ENCODE results near the gene NR1H4.
"Not testable (repeated sequence)": the region's sequence is repeated elsewhere in the genome, so short reads cannot be mapped to it uniquely, and the experiment has no call there.

Gene NR1H4

DNA sequence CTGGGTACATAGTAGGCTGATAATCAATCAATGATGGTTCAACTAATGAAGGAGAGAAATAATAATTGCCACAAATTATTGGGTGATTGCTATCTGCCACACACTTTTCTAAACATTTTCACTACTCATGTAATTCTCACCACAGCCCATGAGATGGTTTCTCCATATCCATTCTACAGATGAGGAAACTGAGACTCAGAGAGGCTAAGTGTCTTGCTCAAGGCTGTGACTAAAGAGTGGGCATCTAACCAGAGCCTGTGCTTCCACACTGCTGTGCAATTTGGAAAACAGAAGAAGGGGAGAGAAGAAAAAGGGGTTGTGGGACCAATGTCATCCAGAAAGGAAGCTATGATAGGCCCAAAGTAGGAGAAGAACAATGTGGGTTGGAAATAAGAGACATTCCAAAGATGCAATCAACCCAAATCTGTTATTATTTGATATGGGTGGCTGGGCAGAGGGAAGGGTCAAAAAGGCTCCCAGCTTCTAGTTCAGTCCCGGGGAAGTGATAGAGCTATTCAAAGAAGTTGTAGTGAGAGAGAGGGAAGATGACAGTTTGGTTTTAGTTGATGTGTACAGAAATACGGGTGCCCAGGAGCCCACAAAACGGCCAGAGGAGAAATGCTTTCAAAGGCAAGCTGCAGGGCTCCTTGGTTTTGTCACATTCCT, 483 bp upstream of the NR1H4 start:
- no peak for DNase-seq

- DNase-seq: no peak
Measured at GRCh38 chr12:100474617-100475016, 951 bp downstream of the NR1H4 start.

GRCh38 chr12:100476013-100476751, 2.5 kb downstream of the NR1H4 start:
- no peak for DNase-seq

DNA sequence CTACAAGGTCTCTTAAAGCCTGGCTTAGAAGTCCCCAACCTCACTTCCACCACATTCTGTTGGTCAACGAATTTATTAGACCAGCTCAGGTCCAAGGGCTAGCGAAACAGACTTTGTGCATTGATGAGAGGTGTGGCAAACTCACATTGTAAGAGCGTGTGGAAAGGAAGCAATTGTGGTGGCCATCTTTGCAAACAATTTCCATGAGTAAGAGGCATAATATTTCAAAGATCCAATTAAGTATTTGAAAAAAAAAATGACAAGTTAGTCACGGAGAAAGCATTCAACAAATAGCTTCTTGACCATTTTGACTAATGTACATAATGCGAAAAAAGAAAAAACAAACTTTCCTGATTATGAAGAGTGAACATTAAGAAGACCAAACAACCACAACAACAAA, 7.4 kb downstream of the NR1H4 start:
- no peak for DNase-seq

DNA sequence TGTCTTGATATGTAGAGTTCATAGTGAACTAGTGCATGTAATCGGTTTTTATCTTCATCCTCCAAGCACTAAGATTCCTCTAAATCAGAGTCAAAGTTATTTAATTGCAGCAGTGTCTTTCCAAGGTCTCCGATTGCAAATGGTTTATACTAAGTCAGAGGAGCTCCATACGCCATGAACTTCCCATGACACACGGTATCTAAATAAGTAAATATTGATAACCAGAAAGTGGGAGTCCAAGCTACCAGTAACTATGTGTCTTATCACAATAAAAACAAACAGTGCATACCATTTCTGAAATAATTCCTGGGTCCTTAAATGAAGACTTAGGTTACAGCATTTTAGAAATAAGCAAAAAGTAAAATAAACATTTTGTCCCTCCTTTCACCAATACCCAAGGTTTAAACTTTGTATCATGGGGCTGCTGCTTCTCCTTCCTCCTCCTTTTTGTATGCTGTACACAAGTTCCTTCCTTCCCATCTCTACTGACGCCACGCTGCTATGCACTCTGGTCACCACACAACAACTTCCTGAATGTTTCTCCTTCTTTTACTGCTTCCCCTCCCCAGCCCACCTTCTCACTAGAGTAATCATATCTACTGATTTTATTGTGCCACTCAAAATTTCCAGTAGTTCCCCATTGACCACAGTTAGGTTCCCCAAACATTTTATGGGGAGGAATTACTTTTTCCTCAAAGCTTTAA, 10.7 kb downstream of the NR1H4 start:
- no peak for DNase-seq

DNA sequence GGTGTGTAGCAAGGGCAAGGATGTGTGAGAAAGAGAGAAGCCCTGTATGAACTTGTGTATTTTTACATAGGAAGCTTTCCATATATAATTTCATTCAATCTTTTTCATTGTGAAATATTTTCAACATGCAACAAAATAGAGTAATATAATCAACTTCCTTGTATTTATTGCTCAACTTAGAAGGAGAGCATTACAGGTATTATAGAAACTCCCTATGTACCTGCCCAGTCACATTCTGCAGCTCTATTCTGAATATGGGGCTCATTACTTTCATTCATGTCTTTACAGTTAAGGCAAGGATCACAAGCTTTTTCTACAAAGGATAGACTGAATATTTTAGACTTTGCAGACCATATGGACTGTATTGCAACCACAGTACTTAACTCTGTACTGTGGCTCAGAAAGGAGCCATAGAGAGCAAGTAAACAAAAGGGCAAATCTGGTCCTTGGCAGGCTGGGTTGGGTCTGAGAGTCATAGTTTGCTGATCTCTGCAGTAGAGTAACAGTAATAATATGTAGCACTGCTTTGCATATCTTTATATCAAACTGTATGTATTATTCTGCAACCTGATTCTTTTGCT, 11.3 kb downstream of the NR1H4 start:
- no peak for DNase-seq

GRCh38 chr12:100485983-100486382, 12.3 kb downstream of the NR1H4 start:
- DNase-seq: no peak

DNA sequence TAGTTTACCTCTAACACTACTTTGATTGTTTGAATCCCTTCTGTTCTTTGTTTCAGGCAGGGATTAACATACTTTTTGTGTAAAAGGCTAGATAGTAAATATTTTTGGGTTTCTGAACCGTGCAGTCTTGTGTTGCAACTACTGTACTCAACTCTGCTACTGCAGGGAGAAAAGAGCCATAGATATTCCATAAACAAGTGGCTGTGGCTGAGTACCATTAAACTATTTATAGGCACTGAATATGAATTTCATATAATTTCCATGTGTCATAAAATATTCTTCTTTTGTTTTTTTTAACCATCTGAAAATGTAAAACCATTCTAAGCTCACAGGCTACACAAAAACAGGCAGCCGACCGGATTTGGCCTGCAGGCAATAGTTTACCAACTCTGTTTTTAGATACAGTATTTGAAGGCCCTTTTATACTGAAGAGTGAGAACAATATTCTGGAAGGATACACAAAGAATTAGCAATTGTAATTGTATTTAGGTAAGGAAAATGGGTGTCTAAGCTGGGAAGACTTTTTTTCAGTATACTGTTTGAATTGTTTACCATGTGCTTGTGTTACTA, 15.7 kb downstream of the NR1H4 start:
- DNase-seq: no peak

DNA sequence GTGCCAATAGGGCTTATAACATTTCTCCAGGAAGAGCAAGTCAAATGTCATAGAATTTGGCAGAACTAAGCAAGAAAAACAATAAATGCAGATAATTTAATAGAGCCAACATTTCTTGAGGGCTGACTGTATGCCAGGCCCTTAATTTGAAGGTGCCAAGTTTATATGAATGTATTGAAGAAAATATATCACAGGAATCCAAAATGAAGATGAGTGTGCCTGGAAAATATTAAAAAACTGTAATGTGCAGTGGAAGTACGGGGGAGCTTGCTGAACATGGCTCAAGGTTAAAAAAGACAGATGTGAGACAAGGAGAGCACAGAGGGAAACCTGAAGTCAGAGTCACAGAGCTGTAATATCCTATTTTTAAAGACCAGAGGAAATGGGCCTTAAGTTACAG, 16.4 kb downstream of the NR1H4 start:
- DNase-seq: no peak

DNA sequence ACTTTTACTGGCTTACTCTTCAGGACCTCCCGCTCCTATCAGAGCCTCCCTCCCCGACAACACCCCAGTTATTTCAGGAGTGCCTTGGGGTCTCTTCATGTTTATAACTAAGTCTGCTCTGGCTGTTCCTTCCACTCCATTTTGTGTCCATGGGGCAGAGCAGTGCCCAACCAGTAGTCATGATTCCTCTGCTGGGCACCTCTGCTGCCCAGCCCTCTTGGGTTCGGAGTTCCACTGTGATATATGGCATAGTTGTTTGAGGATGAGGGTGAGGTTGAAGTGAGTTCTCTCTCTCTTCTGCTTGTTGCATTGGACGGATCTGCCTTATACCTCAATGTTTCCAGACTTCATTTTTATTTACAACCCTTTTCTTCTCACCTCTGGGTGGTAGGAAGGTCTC, 17.4 kb downstream of the NR1H4 start:
- DNase-seq: no peak

DNA sequence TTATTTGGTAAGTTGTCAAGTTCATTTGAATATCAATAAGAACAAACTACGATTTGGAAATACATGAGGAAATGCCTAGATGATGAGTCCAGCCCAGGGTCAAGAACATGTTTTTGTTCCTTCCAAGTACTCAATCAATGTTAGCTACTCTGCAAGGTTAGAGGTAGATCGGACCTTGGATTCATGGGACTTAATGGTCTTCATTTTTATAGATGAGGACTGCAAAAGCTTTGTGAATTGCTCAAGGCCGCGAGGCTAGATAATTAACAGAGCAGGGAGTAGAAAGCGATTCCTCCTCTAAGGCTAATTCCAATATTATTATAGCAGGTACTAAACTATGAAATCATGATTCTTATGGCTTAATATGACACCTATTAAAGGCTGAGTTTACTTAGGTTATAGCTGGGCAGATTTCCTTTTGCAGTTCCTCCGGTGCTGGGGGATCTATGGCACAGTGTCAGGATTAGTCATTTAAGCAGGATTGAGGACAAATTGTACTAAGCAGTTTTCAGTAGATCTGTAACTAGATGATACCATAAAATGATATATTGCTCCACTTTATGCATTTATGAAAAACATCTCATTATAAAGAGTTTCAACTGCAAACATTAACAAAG, 19.8 kb downstream of the NR1H4 start:
- DNase-seq: no peak

DNA sequence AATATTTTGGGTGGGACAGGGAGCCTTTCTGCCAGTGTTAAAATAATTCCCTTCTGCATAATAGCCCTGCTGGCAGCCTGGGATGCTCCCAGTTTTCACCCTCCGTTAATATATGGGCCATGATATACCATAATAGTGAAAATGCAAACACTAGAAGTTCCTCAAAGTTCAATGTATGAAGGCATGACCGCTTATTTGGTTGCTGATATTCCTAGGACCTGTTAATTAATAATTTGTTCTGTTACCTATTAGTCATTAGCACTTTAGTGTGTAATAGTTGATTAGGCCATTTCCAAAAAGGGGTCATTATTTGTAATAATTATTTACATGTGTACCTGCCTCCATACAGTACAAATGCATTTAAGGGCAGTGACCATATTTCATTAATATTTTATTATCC, 20.4 kb downstream of the NR1H4 start:
- no peak for DNase-seq

DNA sequence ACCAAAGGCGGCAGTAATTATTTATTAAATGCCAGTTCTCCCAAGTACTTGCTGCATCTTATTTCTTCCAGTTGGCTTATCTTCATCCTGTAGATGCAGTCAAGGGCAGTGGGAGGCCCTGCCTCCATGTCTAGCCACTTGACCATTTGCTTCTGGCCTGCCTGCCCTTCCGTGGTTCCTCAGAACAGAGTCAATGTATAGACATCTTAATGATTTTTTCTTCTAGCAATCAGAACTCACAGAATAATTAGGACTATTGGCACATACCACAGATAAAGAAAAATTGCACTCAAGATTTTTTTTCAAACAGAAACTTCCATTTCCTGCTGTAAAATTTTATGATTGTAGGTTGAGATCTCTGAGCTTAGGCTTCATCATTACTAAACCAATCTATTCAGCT, 20.9 kb downstream of the NR1H4 start:
- no peak for DNase-seq

GRCh38 chr12:100497105-100497795, 23.6 kb downstream of the NR1H4 start:
- DNase-seq: no peak

DNA sequence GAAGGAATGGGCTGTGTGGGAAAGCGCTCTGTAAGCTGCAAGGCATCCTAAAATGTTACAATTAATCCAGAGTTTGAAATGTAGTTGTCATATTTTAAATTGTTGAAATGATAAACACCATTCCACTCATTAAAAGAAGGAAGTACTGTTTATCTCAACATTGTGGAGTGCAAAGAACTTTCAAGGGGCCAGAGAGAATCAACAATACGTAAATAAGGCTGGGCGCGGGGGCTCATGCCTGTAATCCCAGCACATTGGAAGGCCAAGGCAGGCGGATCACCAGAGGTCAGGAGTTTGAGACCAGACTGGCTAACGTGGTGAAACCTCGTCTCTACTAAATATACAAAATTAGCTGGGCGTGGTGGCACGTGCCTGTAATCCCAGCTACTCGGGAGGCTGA, 24.5 kb downstream of the NR1H4 start:
- DNase-seq: no peak

GRCh38 chr12:100499416-100499815, 25.8 kb downstream of the NR1H4 start:
- DNase-seq: no peak

DNA sequence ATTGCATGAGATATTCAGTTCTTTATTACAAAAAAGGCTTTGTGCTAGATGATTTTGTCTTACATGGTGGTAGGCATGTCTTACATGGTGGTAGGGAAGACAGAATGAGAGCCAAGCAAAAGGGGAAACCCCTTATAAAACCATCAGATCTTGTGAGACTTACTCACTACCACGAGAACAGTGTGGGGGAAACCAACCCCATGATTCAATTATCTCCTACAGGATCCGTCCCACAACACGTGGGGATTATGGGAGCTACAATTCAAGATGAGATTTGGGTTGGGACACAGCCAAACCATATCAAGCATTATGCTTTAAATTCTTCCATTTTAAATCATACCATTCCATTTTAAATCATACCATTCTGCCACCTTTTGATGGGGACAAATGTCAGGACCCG, 29.1 kb downstream of the NR1H4 start:
- not testable (repeated sequence) for DNase-seq

DNA sequence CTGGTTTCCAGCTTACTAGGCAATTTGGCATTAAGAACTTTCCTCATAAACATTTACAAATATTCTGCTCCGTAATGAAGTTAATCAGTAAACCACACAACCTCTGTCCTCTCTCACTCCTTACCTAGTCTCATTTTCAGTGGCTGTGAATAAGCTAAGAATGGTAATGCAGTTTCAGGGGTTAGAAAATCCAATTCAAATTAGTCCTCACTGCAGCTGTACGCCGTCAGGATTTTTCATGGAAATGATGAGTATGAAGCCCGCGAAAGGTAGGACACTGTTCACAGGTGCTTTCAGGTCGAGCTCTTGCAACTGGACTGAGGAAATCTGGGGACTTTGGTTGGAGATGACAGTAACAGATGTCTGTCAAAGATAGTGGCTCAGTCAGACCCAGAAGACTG, 29.6 kb downstream of the NR1H4 start:
- no peak for DNase-seq

GRCh38 chr12:100504804-100505203, 31.1 kb downstream of the NR1H4 start:
- no peak for DNase-seq

DNA sequence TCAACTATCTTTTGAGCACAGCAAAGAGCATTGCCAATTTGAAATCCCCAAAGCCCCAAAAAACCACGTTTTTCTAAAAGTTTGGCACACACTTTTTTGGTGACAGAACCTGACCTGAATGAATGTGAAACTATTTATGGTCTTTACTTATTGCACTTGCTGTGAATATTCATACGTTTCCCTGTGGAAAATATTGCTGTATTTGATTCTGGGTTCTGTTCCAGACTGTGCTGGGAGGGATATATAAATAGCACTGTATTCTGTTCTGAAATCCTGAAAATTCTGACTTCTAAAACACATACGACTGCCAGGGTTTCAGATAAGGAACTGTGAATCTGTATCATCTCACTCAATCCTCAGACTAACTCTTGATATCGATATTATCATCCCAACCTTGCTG, 35.1 kb downstream of the NR1H4 start:
- DNase-seq: no peak

GRCh38 chr12:100512692-100513091, 39.0 kb downstream of the NR1H4 start:
- no peak for DNase-seq

DNA sequence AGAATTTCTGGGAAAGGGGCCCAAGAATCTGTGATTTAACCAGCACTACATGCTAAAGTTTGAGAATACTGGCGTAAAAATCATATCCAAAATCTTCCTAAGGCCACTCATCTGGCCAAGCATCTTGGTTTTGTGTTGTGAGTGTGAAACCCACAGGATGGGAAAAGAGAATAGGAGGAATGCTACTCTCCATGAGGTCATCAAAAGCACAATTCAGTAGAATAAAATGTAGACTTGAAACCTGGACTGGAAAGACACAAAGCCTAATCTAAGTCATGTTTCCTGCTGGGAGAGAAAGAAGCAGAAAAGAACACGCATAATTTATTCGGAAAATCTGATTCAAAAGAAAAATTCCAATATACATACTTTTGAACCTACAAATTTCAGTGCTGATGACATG, 42.3 kb downstream of the NR1H4 start:
- DNase-seq: no peak
